Frontal cortex (tissue), 4 donors: ENCODE data around the gene GPT2. TPM values are rescaled to one million over a fixed set of nuclear protein-coding genes. Genes with fewer than 3 reads are reported as not detected.

ENCODE experiments used
- DNase-seq, 2 donors: peaks; one replicate each; pipeline ENCODE4 v3.0.0; 2012; ENCODE audit warnings: low spot score in 2 of 2
- FAIRE-seq: peaks from 2 replicates; lab custom pipeline; 2012; peaks lifted over from hg19 to GRCh38; lab: Jason Lieb, UNC
- small RNA-seq: library from RNA; depleted of rRNA; stranded (forward); fragments of <200 nt; gene quantifications from one replicate; pipeline ENCODE3, GENCODE V24; 2014
- total RNA-seq: library from RNA; depleted of rRNA; stranded (reverse); fragments of >200 nt; gene quantifications from one replicate; pipeline ENCODE4 v1.2.3, GENCODE V29; 2014
- donor health status: control.
- donor health status: control.
- donor health status: control.

GPT2 gene
- total RNA-seq, 1 donor from 2014 or later: 19.6 TPM

DNA sequence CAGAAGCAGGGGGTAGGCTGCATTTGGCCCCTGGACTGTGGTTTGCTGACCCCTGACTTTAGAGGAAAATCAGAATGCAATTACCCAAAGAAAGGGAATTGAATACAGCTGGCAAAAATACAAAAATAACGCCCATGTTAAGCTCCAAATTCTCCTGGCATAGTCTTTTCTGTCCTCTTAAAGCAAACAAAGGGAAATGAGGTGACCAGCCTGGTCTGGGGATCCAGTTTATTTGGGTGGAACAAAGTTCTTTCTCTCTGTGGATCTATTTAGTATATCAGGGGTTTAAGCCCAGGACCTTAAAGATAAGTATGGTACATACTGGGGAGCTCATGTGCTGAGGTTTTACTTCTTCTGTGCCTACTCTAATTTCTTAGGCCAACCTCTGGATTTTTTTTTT lies 65.8 kb downstream of the GPT2 start:
- FAIRE-seq (no peak), DNase-seq (no peak)

DNA sequence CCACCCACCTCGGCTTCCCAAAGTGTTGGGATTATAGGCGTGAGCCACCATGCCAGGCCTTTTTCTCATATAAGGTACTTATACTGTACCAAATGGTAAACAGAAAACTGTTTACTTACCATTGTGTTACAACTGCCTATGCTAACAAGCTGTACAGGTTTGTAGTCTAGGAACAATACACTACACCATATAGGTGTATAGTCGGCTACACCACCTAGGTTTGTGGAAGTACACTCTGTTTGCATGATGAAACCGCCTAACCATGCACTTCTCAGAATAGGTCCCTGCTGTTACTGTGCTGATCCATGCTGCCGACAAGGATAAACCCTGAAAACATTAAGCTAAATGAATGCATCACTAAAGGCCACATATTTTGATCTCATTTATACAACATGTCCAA lies 70.4 kb downstream of the GPT2 start:
- DNase-seq (no peak), FAIRE-seq (no peak)

- no peak for FAIRE-seq
- no peak for DNase-seq
Observed at GRCh38 chr16:46961373-46962353, 77.5 kb downstream of the GPT2 start.

- FAIRE-seq (no peak), DNase-seq (no peak)
Observed at GRCh38 chr16:46962629-46963028, 78.5 kb downstream of the GPT2 start.

DNA sequence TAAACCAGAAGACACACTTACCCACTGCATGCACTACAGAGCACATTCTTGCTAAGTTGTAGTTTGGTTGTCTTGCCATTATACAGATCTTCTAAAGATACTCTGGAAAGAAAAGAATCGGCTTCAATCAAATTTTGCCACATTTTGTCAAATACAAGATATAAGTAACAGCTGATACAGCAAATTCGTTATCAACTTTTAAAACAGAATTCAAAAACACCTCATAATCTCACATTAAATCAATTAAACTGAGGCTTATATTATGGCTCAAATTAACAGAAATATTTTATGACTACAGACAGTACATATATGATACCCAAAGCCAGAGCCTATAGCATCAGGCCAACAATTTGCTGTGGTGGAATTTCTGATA lies 83.9 kb downstream of the GPT2 start:
- no peak for DNase-seq
- no peak for FAIRE-seq

DNA sequence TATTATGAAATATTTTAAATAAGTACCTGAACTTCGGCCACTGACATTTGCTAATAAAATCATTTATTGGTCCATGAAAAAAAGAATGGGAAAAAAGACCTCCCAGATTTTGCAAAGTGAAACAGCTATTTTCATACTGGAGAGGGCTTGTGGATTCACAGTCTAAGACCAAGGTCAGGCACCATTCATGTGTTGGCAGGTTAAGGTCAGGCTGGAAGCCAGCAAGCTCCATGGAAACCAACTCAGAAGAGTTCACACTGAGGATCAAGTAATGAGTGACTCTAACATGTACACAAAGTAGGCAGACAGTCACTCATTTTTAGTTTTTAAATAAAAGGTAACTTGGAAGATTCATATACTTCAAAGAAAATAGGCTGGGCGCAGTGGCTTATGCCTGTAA lies 85.9 kb downstream of the GPT2 start:
- FAIRE-seq (no peak), DNase-seq (no peak)

- no peak for FAIRE-seq
- DNase-seq: no peak
Observed at GRCh38 chr16:46971271-46971670, 87.1 kb downstream of the GPT2 start.

- DNase-seq (peak; percentile 32 to 46), FAIRE-seq (no peak)
Observed at GRCh38 chr16:46972429-46973206, 88.5 kb downstream of the GPT2 start.

DNA sequence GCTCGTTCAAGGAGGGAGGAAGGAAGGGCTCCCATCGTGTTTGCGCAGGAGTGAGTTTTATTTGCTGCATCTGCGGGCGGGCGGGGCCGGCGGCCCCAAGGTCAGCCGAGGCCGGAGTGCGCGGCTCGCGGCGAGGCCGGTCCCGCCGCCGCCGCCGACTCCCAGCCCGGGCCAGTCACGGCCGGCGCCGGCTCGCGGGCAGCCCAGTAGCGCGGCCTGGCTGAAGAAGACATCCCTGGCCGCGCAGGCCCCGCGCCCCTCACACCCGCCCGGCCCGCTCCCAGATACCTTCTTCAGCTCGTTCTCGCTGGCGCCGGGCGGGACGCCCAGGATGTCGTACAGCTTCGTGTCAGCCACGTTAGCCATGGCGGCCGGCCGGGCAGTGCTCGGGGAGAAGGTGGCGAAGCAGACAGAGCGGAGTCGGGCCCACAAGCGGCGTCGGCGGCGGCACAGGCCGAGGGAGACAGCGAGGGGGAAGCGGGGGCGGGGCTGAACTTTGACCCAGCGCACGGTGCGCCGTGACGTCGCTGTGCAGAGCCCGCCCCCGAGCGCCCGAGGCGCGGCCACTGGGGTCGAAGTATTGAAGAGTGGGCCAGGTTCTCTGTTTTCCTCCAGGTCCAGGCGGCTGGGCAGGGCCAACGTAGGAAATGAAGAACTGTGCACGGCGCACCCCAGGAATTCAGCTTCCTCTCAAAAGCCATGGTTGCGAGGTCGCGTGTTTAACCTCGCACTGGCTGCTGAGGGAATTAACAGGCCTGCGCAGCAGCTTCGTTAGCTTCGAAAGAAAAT lies 89.2 kb downstream of the GPT2 start, which contains the start of gene DNAJA2:
DNAJA2 (minus strand) TSS at position 468 of the 789 bp plus-strand sequence; CDS start at position 366, 102 bp downstream.
- FAIRE-seq: no peak
- peak; percentile 95 to 96 for DNase-seq

GRCh38 chr16:46973996-46974324 lies 89.8 kb downstream of the GPT2 start:
- FAIRE-seq (no peak), DNase-seq (no peak)

- DNase-seq (no peak), FAIRE-seq (no peak)
Observed at GRCh38 chr16:46974352-46974751, 90.2 kb downstream of the GPT2 start.

DNA sequence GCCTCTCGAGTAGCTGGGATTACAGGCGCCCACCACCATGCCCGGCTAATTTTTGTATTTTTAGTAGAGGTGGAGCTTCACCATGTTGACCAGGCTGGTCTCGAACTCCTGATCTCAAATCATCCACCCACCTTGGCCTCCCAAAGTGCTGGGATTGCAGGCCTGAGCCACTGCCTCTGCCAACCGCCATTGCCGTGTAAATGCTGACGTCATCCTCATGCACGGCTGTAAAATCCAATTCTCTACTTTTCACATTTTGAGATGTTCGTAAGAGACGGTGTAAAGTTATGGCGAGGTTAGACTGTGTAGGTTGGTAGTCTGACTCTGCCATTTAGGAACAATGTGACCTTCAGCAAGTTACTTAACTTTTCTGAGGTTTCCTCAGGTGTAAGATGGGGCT lies 91.0 kb downstream of the GPT2 start:
- DNase-seq (no peak), FAIRE-seq (no peak)

GRCh38 chr16:46975908-46976470 lies 91.8 kb downstream of the GPT2 start:
- FAIRE-seq (no peak), DNase-seq (no peak)

DNA sequence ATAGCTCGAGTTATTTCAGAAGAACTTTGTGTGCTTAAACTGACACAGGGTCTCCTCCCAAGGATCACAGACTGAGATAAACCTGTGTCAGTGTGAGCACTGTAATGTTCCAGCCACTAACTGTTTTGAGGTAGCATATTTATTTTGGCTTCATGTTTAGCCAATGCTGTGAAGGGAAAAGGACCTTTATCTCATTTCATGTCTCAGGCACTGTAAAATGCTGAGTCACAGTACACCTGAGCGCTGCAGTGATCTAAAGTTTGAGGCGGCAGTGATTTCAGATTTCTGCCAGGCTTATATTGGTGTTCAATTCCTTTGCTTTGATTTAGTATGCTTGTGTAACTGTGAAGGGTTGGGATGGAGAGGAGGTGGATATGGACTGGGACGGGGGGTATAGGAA lies 92.4 kb downstream of the GPT2 start:
- DNase-seq (no peak), FAIRE-seq (no peak)

Small RNA genes lying within 50 kb of the gene (small RNA-seq; reads per million reads assigned to genes)
- gene AC007225.2: not detected

Other genes with a start within 250 kb of the GPT2 start
- gene VPS35, start 195.2 kb upstream of the GPT2 start, total RNA-seq: 183 TPM
- 6.5 TPM for gene ORC6, start 194.7 kb upstream of the GPT2 start, total RNA-seq
- gene MYLK3, start 136.0 kb upstream of the GPT2 start, total RNA-seq: 0.41 TPM
- gene C16orf87, start 53.2 kb upstream of the GPT2 start, total RNA-seq: 40.8 TPM
- 128 TPM for gene DNAJA2, start 89.3 kb downstream of the GPT2 start, total RNA-seq